Measurements from ENCODE around the gene GRK3.

- TF ChIP-seq CTCF (conservative IDR thresholded peaks at IDR 0.05) (no peak), EZH2 (IDR thresholded peaks at IDR 0.05; ENCODE audit: low read depth) (no peak)
These were observed 115.6 kb downstream of the GRK3 start for GRCh38 chr22:25680051-25680450.
